ENCODE results near the gene NOL6.

Gene NOL6

DNA sequence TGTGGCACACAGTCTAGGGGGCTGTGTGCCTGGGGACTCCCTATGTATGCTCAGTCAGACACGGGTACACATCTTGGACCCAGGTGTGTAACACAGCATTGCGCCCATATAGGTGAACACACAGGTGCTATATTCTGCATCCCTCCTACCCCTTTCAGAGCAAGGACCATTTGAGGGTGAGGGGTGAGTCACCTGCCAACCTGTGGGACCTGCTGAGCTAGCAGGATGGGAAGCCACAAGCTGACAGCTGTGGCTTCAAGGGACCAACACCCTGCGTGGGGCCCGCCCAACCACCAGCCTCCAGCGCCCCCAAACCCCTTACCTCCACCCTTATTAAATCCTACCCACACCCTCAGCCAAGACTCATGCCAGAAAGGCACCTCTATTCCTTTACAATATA, 56.7 kb downstream of the NOL6 start:
- DNase-seq (ENCODE audit: extremely low read depth, low read depth) = no peak
- H3K4me3 ChIP-seq (replicated peaks; ENCODE audit: low read depth, low read length) = no peak overlapping the region

DNA sequence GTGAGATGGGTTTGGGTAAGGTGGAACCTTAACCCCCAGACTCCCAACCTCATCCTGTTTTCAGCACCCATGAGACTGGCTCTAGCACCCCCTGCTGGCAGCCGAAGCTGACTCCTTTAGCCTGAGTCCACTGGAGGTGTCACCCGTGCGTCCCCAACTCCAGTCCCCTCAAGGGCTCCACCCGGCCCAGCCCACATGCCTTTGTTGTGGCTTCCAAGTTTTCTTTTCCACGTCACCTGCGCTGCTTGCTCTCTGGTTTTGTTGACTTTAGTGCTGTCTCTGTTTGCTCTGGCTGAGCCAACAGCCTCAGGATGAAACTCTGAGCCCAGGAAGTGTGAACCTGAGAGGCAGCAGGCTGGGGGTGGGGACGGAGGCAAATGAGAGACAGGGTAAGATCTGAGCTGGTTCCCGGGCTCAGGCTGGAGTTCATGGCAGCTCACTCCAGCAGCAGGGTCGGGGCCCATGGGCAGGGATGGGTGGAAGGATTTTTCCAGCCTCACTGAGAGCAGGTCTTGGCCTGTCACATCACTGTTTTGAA, 58.2 kb downstream of the NOL6 start:
- DNase-seq (ENCODE audit: extremely low read depth, low read depth) = no peak
- no peak overlapping the region for H3K4me3 ChIP-seq (replicated peaks; ENCODE audit: low read depth, low read length)
- TF ChIP-seq, protein P1, sequence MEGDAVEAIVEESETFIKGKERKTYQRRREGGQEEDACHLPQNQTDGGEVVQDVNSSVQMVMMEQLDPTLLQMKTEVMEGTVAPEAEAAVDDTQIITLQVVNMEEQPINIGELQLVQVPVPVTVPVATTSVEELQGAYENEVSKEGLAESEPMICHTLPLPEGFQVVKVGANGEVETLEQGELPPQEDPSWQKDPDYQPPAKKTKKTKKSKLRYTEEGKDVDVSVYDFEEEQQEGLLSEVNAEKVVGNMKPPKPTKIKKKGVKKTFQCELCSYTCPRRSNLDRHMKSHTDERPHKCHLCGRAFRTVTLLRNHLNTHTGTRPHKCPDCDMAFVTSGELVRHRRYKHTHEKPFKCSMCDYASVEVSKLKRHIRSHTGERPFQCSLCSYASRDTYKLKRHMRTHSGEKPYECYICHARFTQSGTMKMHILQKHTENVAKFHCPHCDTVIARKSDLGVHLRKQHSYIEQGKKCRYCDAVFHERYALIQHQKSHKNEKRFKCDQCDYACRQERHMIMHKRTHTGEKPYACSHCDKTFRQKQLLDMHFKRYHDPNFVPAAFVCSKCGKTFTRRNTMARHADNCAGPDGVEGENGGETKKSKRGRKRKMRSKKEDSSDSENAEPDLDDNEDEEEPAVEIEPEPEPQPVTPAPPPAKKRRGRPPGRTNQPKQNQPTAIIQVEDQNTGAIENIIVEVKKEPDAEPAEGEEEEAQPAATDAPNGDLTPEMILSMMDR (IDR thresholded peaks at IDR 0.05; ENCODE audit: low read depth, low read length, missing control alignments) = peak; percentile 73

More for the DNA sequence above, 56.7 kb downstream of the NOL6 start:
- TF ChIP-seq, protein P1 (IDR thresholded peaks at IDR 0.05; ENCODE audit: low read depth, low read length, missing control alignments) = no peak

DNA sequence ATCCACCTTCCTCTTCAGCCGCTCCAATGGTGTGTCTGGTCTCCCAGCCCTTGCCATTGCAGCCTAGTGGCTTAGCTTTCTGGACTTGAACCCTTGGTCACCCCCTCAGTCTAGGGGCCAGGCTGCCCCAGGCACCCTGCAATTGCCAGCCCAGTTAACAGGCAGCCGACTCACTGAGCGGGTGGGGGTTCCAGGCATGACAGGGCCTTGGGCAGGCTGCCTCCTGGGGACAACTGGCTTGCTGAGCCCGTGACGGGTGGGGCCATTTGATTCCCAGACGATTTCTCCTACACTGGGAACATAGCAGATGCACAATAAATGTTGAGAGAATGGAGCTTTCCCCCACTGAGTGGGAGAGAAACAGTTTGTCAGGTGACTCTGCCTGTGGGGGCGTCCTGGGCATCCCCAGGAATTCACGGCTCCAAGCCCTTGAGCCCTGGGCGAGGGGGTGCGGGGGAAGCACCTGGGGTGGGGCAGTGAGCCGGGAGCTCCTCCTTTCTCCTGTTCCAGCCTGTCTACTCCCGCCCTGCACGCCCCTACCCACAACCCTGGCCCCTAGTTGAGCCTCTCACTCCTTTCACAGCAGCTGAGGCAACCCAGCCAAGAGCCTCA, 58.7 kb downstream of the NOL6 start:
- TF ChIP-seq, protein P1 (IDR thresholded peaks at IDR 0.05; ENCODE audit: low read depth, low read length, missing control alignments) = no peak
- no peak for DNase-seq (ENCODE audit: extremely low read depth, low read depth)
- H3K4me3 ChIP-seq (replicated peaks; ENCODE audit: low read depth, low read length) = no peak overlapping the region

DNA sequence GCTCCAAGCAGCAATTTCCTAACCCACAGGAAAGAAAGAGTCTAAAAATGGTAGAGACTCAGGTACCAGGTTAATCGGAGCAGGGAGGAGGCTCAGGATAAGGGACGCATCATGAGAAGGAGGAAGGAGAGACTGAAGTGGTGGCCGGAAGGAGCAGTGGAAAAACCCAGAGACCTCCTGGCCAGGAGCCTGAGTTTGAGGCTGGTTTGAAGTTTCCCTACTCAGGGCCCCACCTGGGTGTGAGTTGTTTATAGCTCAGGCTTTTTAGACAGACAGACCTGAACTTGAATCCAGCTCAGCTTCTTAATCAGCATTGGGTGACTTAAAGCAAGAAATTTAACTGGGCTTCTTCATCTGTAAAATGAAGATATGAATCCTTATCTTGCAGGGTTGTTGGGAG, 59.5 kb downstream of the NOL6 start:
- TF ChIP-seq, protein P1 (IDR thresholded peaks at IDR 0.05; ENCODE audit: low read depth, low read length, missing control alignments) = no peak
- no peak overlapping the region for H3K4me3 ChIP-seq (replicated peaks; ENCODE audit: low read depth, low read length)
- no peak for DNase-seq (ENCODE audit: extremely low read depth, low read depth)

All from HFF-Myc (cell line).